K562 (cell line): ENCODE results near the gene SPATS2. TPM values are rescaled to one million over a fixed set of nuclear protein-coding genes. Genes with fewer than 3 reads are reported as not detected.

ENCODE experiments used
- ATAC-seq: fragments of 200-7000 bp; cut with Tn5 transposase; 3 replicates; pipeline ENCODE4 v1.9.1; 2020; ENCODE audit warnings: moderate library complexity
- BruUV-seq: library from RNA; stranded (reverse); fragments of 400-500 nt; replicated peaks from 2 replicates; lab custom pipeline; 2021; lab: Mats Ljungman, UMichigan
- CTCF ChIA-PET: fragments of 300-600 bp; formaldehyde crosslinking; extraction: SDS; loops from one replicate; lab custom pipeline; 2021; ENCODE audit warnings: low intra/inter-chr PET ratio; lab: Yijun Ruan, JAX
- POLR2A ChIA-PET: fragments of 300-600, 350-650 bp; sonication (Branson Sonifier 250); formaldehyde crosslinking; extraction: SDS; loops from one replicate; lab custom pipeline; 2021; ENCODE audit warnings: antibody characterized with exemption, inconsistent platforms; lab: Yijun Ruan, JAX
- DNase-seq, 4 experiments: peaks; one replicate each; pipeline versions ENCODE4 v3.0.0 to v3.0.0-alpha.2; 2011 to 2018; ENCODE audit warnings: low spot score in 3 of 4, mixed read lengths in 3 of 4; ENCODE audit errors: extremely low read depth in 1 of 4
- FAIRE-seq: peaks from 2 replicates; lab custom pipeline; 2011; peaks lifted over from hg19 to GRCh38; lab: Jason Lieb, UNC
- H2AFZ ChIP-seq: 2 replicates; pipeline ENCODE4 v1.6.0; 2011; ENCODE audit warnings: low read depth, low read length, control low read depth, inconsistent platforms
- H3K27ac ChIP-seq: fragments of 200-600 bp; 3 replicates; pipeline ENCODE4 v1.8.0; 2011; ENCODE audit warnings: low read depth, mild to moderate bottlenecking, control low read depth, inconsistent platforms, low read length, moderate library complexity, mixed read lengths; ENCODE audit errors: extremely low read depth
- H3K27me3 ChIP-seq, 2 experiments: fragments of 300-600 bp in 1 of 2; 2 replicates in 1 of 2; 3 replicates in 1 of 2; pipeline versions ENCODE4 v1.6.0 to v1.8.0; 2011; ENCODE audit warnings: inconsistent platforms in 2 of 2, low read length in 2 of 2, mild to moderate bottlenecking in 1 of 2, mixed read lengths in 1 of 2, moderate library complexity in 1 of 2; ENCODE audit not compliant: control insufficient read depth in 2 of 2, insufficient read depth in 2 of 2
- H3K36me3 ChIP-seq: fragments of 300-600 bp; 3 replicates; pipeline ENCODE4 v1.8.0; 2011; ENCODE audit warnings: mild to moderate bottlenecking, low read length, inconsistent platforms; ENCODE audit not compliant: control insufficient read depth, insufficient read depth
- H3K4me1 ChIP-seq, 2 experiments: fragments of 200-600 bp in 1 of 2; replicated peaks in 1 of 2; 2 replicates in 1 of 2; 3 replicates in 1 of 2; pipeline versions ENCODE4 v1.5.1 to v1.8.0; 2011; ENCODE audit warnings: inconsistent platforms in 2 of 2, low read length in 2 of 2, mild to moderate bottlenecking in 1 of 2, mixed read lengths in 1 of 2, moderate library complexity in 1 of 2; ENCODE audit not compliant: control insufficient read depth in 2 of 2, insufficient read depth in 2 of 2
- H3K4me2 ChIP-seq: 2 replicates; pipeline ENCODE4 v1.6.1; 2011; ENCODE audit warnings: low read length, control low read depth, inconsistent platforms, mixed read lengths; ENCODE audit not compliant: insufficient read depth
- H3K4me3 ChIP-seq: fragments of 200-600 bp; sonication (generic), shearing (Covaris generic); 2 replicates; pipeline ENCODE4 v1.5.1; 2016; ENCODE audit warnings: control low read depth, inconsistent platforms
- H3K79me2 ChIP-seq: fragments of 200-600 bp; 3 replicates; pipeline ENCODE4 v1.8.0; 2011; ENCODE audit warnings: low read length, inconsistent platforms; ENCODE audit not compliant: control insufficient read depth, insufficient read depth
- H3K9ac ChIP-seq, 2 experiments: 2 replicates each; pipeline versions ENCODE4 v1.6.0 to v1.6.1; 2011; ENCODE audit warnings: low read depth in 2 of 2, low read length in 2 of 2, control low read depth in 1 of 2, inconsistent platforms in 1 of 2, mild to moderate bottlenecking in 1 of 2, mixed read lengths in 1 of 2; ENCODE audit not compliant: insufficient read depth in 1 of 2
- H3K9me1 ChIP-seq: one replicate; pipeline ENCODE4 v1.6.0; 2011; ENCODE audit warnings: inconsistent platforms, mild to moderate bottlenecking, low read length, moderate library complexity; ENCODE audit not compliant: control insufficient read depth, insufficient read depth
- H3K9me3 ChIP-seq: replicated peaks from 2 replicates; pipeline ENCODE4 v1.5.1; 2011; ENCODE audit warnings: low read depth, low read length, inconsistent platforms; ENCODE audit not compliant: control insufficient read depth, insufficient read depth
- H4K20me1 ChIP-seq: replicated peaks from 2 replicates; pipeline ENCODE4 v1.6.1; 2011; ENCODE audit warnings: low read length, inconsistent platforms, mixed read lengths; ENCODE audit not compliant: control insufficient read depth, insufficient read depth
- BDP1 ChIP-seq: IDR thresholded peaks from 3 replicates; pipeline ENCODE4 v1.6.1; 2011; ENCODE audit not compliant: insufficient read length, insufficient read depth
- CHD2 ChIP-seq: IDR thresholded peaks from 2 replicates; pipeline ENCODE4 v1.6.1; 2011; ENCODE audit warnings: low read depth, low read length
- COPS2 ChIP-seq: fragments of 450-650 bp; conservative IDR thresholded peaks from 2 replicates; pipeline ENCODE4 v1.6.1; 2016; ENCODE audit warnings: mild to moderate bottlenecking, moderate library complexity
- FOXA1 ChIP-seq: fragments of 450-650 bp; IDR thresholded peaks from 2 replicates; pipeline ENCODE4 v1.6.1; 2016; ENCODE audit warnings: mild to moderate bottlenecking, borderline replicate concordance
- FOXJ2 ChIP-seq: fragments of 200-800 bp; sonication (Bioruptor generic); IDR thresholded peaks from 2 replicates; pipeline ENCODE4 v1.6.1; 2016; ENCODE audit warnings: missing genetic modification characterization, missing compliant biosample characterization
- HNRNPK ChIP-seq: fragments of 200-400 bp; formaldehyde crosslinking; IDR thresholded peaks from one replicate; pipeline ENCODE4 v1.6.1; 2018; ENCODE audit warnings: mild to moderate bottlenecking, low read depth, low read length; ENCODE audit not compliant: poor library complexity, severe bottlenecking
- IFI16 ChIP-seq: fragments of 250-450 bp; sonication (Bioruptor Pico); IDR thresholded peaks from 2 replicates; pipeline ENCODE4 v2.1.2; 2022; ENCODE audit warnings: mild to moderate bottlenecking, inconsistent platforms
- KAT7 ChIP-seq: sonication (generic); formaldehyde crosslinking; IDR thresholded peaks from 2 replicates; pipeline ENCODE4 v1.8.0; 2022; ENCODE audit warnings: missing genetic modification reagents, mild to moderate bottlenecking, borderline replicate concordance
- KLF1 ChIP-seq: fragments of 450-650 bp; IDR thresholded peaks from 2 replicates; pipeline ENCODE4 v1.6.1; 2016; ENCODE audit warnings: missing genetic modification characterization, missing compliant biosample characterization
- MXD1 ChIP-seq: fragments of 250-450 bp; sonication (Bioruptor Pico); IDR thresholded peaks from 2 replicates; pipeline ENCODE4 v1.8.0; 2021; ENCODE audit warnings: borderline replicate concordance, mild to moderate bottlenecking, moderate library complexity; ENCODE audit not compliant: poor library complexity, severe bottlenecking
- POLR2A ChIP-seq: fragments of 450-650 bp; conservative IDR thresholded peaks from 2 replicates; pipeline ENCODE4 v1.6.1; 2016
- POLR2H ChIP-seq: IDR thresholded peaks from 2 replicates; pipeline ENCODE4 v1.6.1; 2016; ENCODE audit warnings: missing genetic modification characterization, low read depth, mild to moderate bottlenecking, control low read depth, missing compliant biosample characterization, moderate library complexity
- SIX5 ChIP-seq, 2 experiments: IDR thresholded peaks; 2 replicates each; pipeline ENCODE4 v1.6.1; 2011; ENCODE audit warnings: low read length in 2 of 2, borderline replicate concordance in 1 of 2, low read depth in 1 of 2, mild to moderate bottlenecking in 1 of 2, moderate library complexity in 1 of 2; ENCODE audit not compliant: insufficient read depth in 1 of 2
- YBX1 ChIP-seq: fragments of 450-650 bp; IDR thresholded peaks from 2 replicates; pipeline ENCODE4 v1.7.1; 2016; ENCODE audit warnings: mild to moderate bottlenecking
- ZNF3 ChIP-seq: fragments of 250-450 bp; sonication (Bioruptor Pico); IDR thresholded peaks from 2 replicates; pipeline ENCODE4 v1.5.0; 2021; ENCODE audit warnings: mild to moderate bottlenecking, moderate library complexity
- ZZZ3 ChIP-seq: fragments of 450-650 bp; IDR thresholded peaks from 2 replicates; pipeline ENCODE4 v1.6.1; 2016; ENCODE audit warnings: antibody characterized with exemption, mild to moderate bottlenecking, moderate library complexity
- WGBS: fragments of 100-300 bp; shearing (Covaris generic); methylation state at CpG from one replicate; pipeline ENCODE4 v1.1.6; 2016; ENCODE audit warnings: low coverage, mixed read lengths; ENCODE audit not compliant: insufficient coverage; ENCODE audit errors: missing lambda C conversion rate; 5-methylcytosine and 5-hydroxymethylcytosine counted together
- in situ Hi-C: fragments of 300-500 bp; cut with MboI; formaldehyde crosslinking; loops from 4 replicates; pipeline ENCODE4 v1.15.0; 2018; ENCODE audit warnings: inconsistent platforms, mixed read lengths
- intact Hi-C: fragments of 100-400 bp; cut with micrococcal nuclease; formaldehyde crosslinking; loops from 2 replicates; pipeline ENCODE4 v1.14.2; 2022
- polyA plus RNA-seq, 8 experiments: library from polyadenylated mRNA; depleted of rRNA in 4 of 8; stranded (reverse) in 5 of 8; unstranded in 3 of 8; fragments of >200 nt; fragmentation: Nextera tagmentation in 2 of 8; fragmentation: Illumina TruSeq in 1 of 8; extraction: Ambion mirVana in 2 of 8; extraction: Trizol in 1 of 8; gene quantifications; 2 replicates each; pipeline versions ENCODE4 v1.2.1 to v1.2.3, GENCODE V29; 2011 to 2014; ENCODE audit warnings: inconsistent platforms in 1 of 8, missing spikeins in 1 of 8
- total RNA-seq, 7 experiments: library from RNA; depleted of rRNA in 6 of 7; stranded (reverse); fragments of >200 nt in 6 of 7; fragmentation: Illumina TruSeq in 2 of 7; extraction: Trizol in 2 of 7; gene quantifications; 2 replicates each; pipeline versions ENCODE4 v1.2.1 to v1.2.3, GENCODE V29; 2011 to 2021; ENCODE audit warnings: low replicate concordance in 1 of 7
- TF ChIP-seq, protein P1 (sequence below): fragments of 250-450 bp; sonication (Bioruptor Pico); IDR thresholded peaks from 2 replicates; pipeline ENCODE4 v1.8.0; 2022; ENCODE audit warnings: inconsistent platforms

Gene SPATS2
- total and polyA plus RNA-seq, 9 of the 15 experiments (the other 6 are each of a cell fraction or from before 2014, with no cell fraction given): 5.4 to 48.2 (median 17.5) TPM

- TF ChIP-seq MXD1 (CRISPR knock-in tag): no peak
- no peak for TF ChIP-seq CHD2
- no peak for TF ChIP-seq POLR2H (tag)
- TF ChIP-seq YBX1: no peak
- TF ChIP-seq COPS2: no peak
- TF ChIP-seq HNRNPK: no peak
Measured at GRCh38 chr12:49340971-49341776, 26.1 kb upstream of the SPATS2 start (continued).

DNA sequence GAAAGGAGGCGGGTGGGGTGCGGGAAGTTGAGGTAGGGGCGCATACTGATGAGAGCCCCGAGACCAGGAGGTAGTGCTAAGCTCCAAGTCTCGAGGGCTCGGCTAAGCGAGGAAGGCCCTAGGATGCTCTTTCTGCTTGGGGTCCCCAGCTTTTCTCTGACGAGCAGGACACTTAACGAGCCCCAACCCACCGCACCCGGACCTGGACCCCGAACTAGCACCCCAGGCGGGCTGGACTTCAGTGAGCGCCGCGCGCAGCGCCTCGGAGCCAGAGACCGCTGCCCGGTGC, 25.5 kb upstream of the SPATS2 start:
- H3K9me3 ChIP-seq: no peaks in the 10 kb centered on the region
- H3K9me1 ChIP-seq: no peaks in the 10 kb centered on the region
- ATAC-seq (no peak), DNase-seq (no peak), FAIRE-seq (no peak)
- H4K20me1 ChIP-seq: peaks cover 2% of the 10 kb centered on the region; the same call in 1 of the 2 replicates
- POLR2A ChIA-PET: interaction anchor here (0.5 to 3.1 kb wide), 8 partner anchors 10 to 355 kb away, joined by 3 to 27 read pairs (median 6); partner anchors contain the start of genes TROAP and TUBA1C
- H2AFZ ChIP-seq: no peak overlapping the region
- WGBS: 82% methylated on average over 13 of the region's 21 CpGs
- H3K4me1 ChIP-seq: peaks cover 26 to 62% of the 10 kb centered on the region in 2 experiments
- peak overlapping the region; percentile 75 for H3K4me2 ChIP-seq
- intact Hi-C loops (loop anchor here (1.0 to 10.0 kb wide), 4 partner anchors 10 to 367 kb away; partner anchors contain the start of genes KMT2D, RHEBL1, WNT1 and WNT10B), in situ Hi-C loops (no loop called here)
- peak overlapping the region; percentile 41; the same call in 1 of the 2 replicates for H3K4me3 ChIP-seq
- no TSS peak for BruUV-seq
- no peaks in the 10 kb centered on the region for H3K79me2 ChIP-seq
- H3K36me3 ChIP-seq: no peaks in the 10 kb centered on the region
- H3K9ac ChIP-seq: peak overlapping the region in 1 of 2 experiments; percentile 75; a peak in 1 of 4 replicates
- TF ChIP-seq ZNF3 (no peak), POLR2A (no peak), KAT7 (CRISPR knock-in tag) (no peak), BDP1 (no peak), ZZZ3 (no peak), FOXA1 (no peak), FOXJ2 (tag) (no peak), KLF1 (tag) (no peak), SIX5 (IDR thresholded peaks at IDR 0.05; ENCODE audit: borderline replicate concordance in 1 of 2, insufficient read depth in 1 of 2, low read depth in 1 of 2, low read length in 2 of 2) (no peak), IFI16 (no peak)
- TF ChIP-seq, protein P1, sequence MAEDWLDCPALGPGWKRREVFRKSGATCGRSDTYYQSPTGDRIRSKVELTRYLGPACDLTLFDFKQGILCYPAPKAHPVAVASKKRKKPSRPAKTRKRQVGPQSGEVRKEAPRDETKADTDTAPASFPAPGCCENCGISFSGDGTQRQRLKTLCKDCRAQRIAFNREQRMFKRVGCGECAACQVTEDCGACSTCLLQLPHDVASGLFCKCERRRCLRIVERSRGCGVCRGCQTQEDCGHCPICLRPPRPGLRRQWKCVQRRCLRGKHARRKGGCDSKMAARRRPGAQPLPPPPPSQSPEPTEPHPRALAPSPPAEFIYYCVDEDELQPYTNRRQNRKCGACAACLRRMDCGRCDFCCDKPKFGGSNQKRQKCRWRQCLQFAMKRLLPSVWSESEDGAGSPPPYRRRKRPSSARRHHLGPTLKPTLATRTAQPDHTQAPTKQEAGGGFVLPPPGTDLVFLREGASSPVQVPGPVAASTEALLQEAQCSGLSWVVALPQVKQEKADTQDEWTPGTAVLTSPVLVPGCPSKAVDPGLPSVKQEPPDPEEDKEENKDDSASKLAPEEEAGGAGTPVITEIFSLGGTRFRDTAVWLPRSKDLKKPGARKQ: no peak
- no peak overlapping the region for H3K27ac ChIP-seq
- peaks cover 19 to 21% of the 10 kb centered on the region in 2 experiments; a peak in 4 of 5 replicates for H3K27me3 ChIP-seq
- CTCF ChIA-PET: interaction anchor here (0.5 to 2.9 kb wide), 8 partner anchors 9 to 278 kb away, joined by 3 to 49 read pairs (median 7); no protein-coding TSS in a partner anchor
